Activated CD4-positive, alpha-beta T cell treated with anti-CD3 and anti-CD28 coated beads for 36 hours (primary cell): ENCODE results near the gene ATP7A. TPM values are rescaled to one million over a fixed set of nuclear protein-coding genes. Genes with fewer than 3 reads are reported as not detected.

Experiments used
- ATAC-seq: fragments of 200-7000 bp; cut with Tn5 transposase; one replicate; pipeline ENCODE4 v1.10.0; 2021; ENCODE audit warnings: mild to moderate bottlenecking, moderate library complexity
- CTCF ChIA-PET: fragments of 350-600 bp; sonication (Branson Sonifier 250); formaldehyde crosslinking; loops from one replicate; lab custom pipeline; 2021; ENCODE audit warnings: antibody characterized with exemption; lab: Charles Lee
- POLR2A ChIA-PET: fragments of 350-600 bp; sonication (Branson Sonifier 250); formaldehyde crosslinking; loops from one replicate; lab custom pipeline; 2021; ENCODE audit warnings: antibody characterized with exemption, inconsistent platforms; lab: Charles Lee
- DNase-seq: peaks from one replicate; pipeline ENCODE4 v3.0.0-alpha.2; 2020
- H3K27ac Mint-ChIP-seq: one replicate; pipeline ENCODE4 v1.8.0; 2021; ENCODE audit warnings: mixed read lengths
- H3K27me3 Mint-ChIP-seq: one replicate; pipeline ENCODE4 v1.8.0; 2021; ENCODE audit warnings: mixed read lengths
- H3K36me3 Mint-ChIP-seq: one replicate; pipeline ENCODE4 v1.8.0; 2021; ENCODE audit warnings: low read depth, mixed read lengths
- H3K4me1 Mint-ChIP-seq: one replicate; pipeline ENCODE4 v1.8.0; 2021; ENCODE audit warnings: mixed read lengths
- H3K4me3 Mint-ChIP-seq: one replicate; pipeline ENCODE4 v1.8.0; 2021; ENCODE audit warnings: mild to moderate bottlenecking, moderate library complexity, mixed read lengths
- H3K9me3 Mint-ChIP-seq: one replicate; pipeline ENCODE4 v1.8.0; 2021; ENCODE audit warnings: low read depth, mixed read lengths
- intact Hi-C, 2 experiments: fragments of 100-400 bp; cut with DNase I in 1 of 2; cut with micrococcal nuclease in 1 of 2; formaldehyde crosslinking; loops; one replicate each; pipeline versions ENCODE4 v1.14.2 to v1.15.1; 2022 to 2024; cut with DNase I, micrococcal nuclease
- total RNA-seq, 2 experiments: library from RNA; stranded (reverse); gene quantifications; one replicate each; pipeline ENCODE4 v1.2.3, GENCODE V29; 2021

Gene ATP7A
- total RNA-seq, 2 experiments from 2014 or later = 9.5 to 9.7 TPM

GRCh38 chrX:77945910-77946545 is 35.5 kb downstream of the ATP7A start:
- Mint-ChIP-seq H3K9me3 (no peaks in the 10 kb centered on the region), H3K36me3 (peaks cover 1% of the 10 kb centered on the region), H3K27ac (no peak overlapping the region), H3K4me3 (no peak overlapping the region), H3K4me1 (peaks cover 8% of the 10 kb centered on the region), H3K27me3 (no peaks in the 10 kb centered on the region)
- CTCF ChIA-PET = no interaction called here
- intact Hi-C loops = no loop called here
- ATAC-seq (no peak), DNase-seq (no peak)
- POLR2A ChIA-PET = no interaction called here

DNA sequence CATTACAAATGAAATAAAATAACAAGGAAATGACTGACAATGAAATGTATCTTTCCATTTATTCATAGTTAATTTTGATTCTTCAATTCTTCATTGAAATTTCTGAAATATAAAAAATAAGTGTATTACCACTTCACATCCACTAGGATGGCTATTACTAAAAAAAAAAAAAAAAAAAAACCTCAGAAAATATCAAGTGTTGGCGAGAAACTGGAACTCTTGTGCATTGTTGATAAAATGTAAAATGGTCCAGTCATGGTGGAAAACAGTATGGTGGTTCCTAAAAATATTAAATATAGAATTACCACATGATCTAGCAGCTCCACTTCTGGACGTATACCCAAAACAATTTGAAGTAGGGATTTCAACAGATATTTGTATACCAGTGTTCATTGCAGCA is 36.1 kb downstream of the ATP7A start:
- H3K4me3 Mint-ChIP-seq = no peak overlapping the region
- H3K27me3 Mint-ChIP-seq = no peaks in the 10 kb centered on the region
- no peaks in the 10 kb centered on the region for H3K9me3 Mint-ChIP-seq
- DNase-seq (no peak), ATAC-seq (no peak)
- CTCF ChIA-PET = interaction anchor here (0.6 kb wide), 1 partner anchor 36 kb away, joined by 4 read pairs; no protein-coding TSS in a partner anchor
- peaks cover 8% of the 10 kb centered on the region for H3K4me1 Mint-ChIP-seq
- POLR2A ChIA-PET = no interaction called here
- H3K36me3 Mint-ChIP-seq = peaks cover 1% of the 10 kb centered on the region
- H3K27ac Mint-ChIP-seq = no peak overlapping the region
- intact Hi-C loops = no loop called here

GRCh38 chrX:77949840-77950239 is 39.3 kb downstream of the ATP7A start:
- Mint-ChIP-seq H3K27ac (no peak overlapping the region), H3K4me1 (peaks cover 6% of the 10 kb centered on the region), H3K27me3 (no peaks in the 10 kb centered on the region), H3K4me3 (no peak overlapping the region), H3K36me3 (no peaks in the 10 kb centered on the region), H3K9me3 (no peaks in the 10 kb centered on the region)
- ChIA-PET POLR2A (no interaction called here), CTCF (interaction anchor here (0.6 kb wide), 1 partner anchor 170 kb away, joined by 3 read pairs; no protein-coding TSS in a partner anchor)
- DNase-seq = no peak
- intact Hi-C loops = no loop called here
- no peak for ATAC-seq

DNA sequence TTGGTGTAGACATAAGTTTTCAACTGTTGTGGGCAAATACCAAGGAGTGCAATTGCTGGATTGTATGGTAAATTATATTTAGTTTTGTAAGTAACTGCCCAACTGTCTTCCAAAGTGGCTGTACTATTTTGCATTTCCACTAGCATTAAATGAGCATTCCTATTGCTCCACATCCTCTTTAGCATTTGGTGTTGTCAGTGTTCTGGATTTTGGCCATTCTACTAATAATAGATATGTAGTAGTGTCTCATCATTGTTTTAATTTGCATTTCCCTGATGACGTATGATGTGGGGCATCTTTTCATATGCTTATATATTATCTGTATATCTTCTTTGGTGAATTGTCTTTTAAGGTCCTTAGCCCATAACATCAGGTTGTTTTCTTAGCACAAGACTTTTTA is 41.7 kb downstream of the ATP7A start:
- no peak for DNase-seq
- Mint-ChIP-seq H3K4me1 (peaks cover 11% of the 10 kb centered on the region), H3K27ac (no peak overlapping the region), H3K36me3 (no peaks in the 10 kb centered on the region), H3K9me3 (no peaks in the 10 kb centered on the region), H3K27me3 (no peaks in the 10 kb centered on the region), H3K4me3 (no peak overlapping the region)
- POLR2A ChIA-PET = no interaction called here
- intact Hi-C loops = no loop called here
- no peak for ATAC-seq
- CTCF ChIA-PET = no interaction called here

GRCh38 chrX:77953302-77953701 is 42.8 kb downstream of the ATP7A start:
- intact Hi-C loops = no loop called here
- H3K27ac Mint-ChIP-seq = no peak overlapping the region
- DNase-seq (no peak), ATAC-seq (no peak)
- CTCF ChIA-PET = no interaction called here
- H3K27me3 Mint-ChIP-seq = no peaks in the 10 kb centered on the region
- H3K9me3 Mint-ChIP-seq = no peaks in the 10 kb centered on the region
- POLR2A ChIA-PET = no interaction called here
- peaks cover 3% of the 10 kb centered on the region for H3K36me3 Mint-ChIP-seq
- no peak overlapping the region for H3K4me3 Mint-ChIP-seq
- H3K4me1 Mint-ChIP-seq = peaks cover 18% of the 10 kb centered on the region

DNA sequence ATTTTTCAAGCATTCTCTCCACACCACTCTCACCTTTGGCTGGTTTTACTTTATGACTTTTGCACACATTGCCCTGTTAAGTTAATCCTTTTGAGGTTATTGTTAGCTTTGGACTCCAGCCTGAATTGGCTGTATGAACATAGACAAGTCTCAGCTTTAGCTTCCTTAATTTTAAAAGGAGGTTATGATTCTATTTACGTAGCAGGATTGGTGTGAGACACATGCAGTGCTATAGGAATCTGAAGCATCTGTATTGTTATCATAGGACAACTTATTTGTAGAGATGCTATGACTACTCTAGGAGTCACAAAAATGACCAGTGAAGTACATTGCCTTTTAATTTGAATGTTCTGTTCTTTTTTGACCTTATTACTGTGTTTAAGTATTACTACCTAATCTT is 43.2 kb downstream of the ATP7A start:
- CTCF ChIA-PET = no interaction called here
- POLR2A ChIA-PET = no interaction called here
- DNase-seq = no peak

DNA sequence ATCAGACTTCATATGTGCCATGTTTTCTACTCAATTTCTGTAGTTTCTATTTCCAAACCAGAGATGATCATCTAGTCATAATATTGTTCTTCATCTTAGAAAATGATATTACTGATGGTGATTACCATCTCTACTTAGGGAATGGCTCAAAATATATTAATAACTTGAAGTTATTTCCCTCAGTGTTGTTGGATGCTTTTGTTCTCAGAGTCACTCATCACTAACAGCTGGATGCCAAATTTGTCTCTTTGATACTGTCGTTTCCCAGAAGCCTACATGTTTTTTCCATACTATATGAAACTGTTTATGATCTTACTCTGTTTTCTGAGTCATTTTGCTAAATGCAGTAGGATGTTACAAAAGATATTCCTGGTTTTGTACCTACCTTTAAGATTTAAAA is 50.1 kb downstream of the ATP7A start:
- intact Hi-C loops = loop anchor here (1.0 to 5.0 kb wide), 8 partner anchors 50 to 1197 kb away; partner anchors contain the start of genes ATP7A (in 2 of the 2), COX7B (in 1 of the 2), MAGT1 (in 1 of the 2) and PGK1 (in 1 of the 2)
- Mint-ChIP-seq H3K4me3 (peak overlapping the region; percentile 68), H3K27me3 (no peaks in the 10 kb centered on the region), H3K9me3 (no peaks in the 10 kb centered on the region), H3K4me1 (peaks cover 48% of the 10 kb centered on the region), H3K36me3 (peaks cover 3% of the 10 kb centered on the region), H3K27ac (peak overlapping the region; percentile 92)
- DNase-seq (no peak), ATAC-seq (peak; percentile 68)
- ChIA-PET POLR2A (no interaction called here), CTCF (interaction anchor here (1.0 kb wide), 1 partner anchor 16 kb away, joined by 3 read pairs; no protein-coding TSS in a partner anchor)

More for the DNA sequence above, 43.2 kb downstream of the ATP7A start:
- Mint-ChIP-seq H3K4me1 (peaks cover 18% of the 10 kb centered on the region), H3K36me3 (peaks cover 3% of the 10 kb centered on the region), H3K4me3 (no peak overlapping the region), H3K9me3 (no peaks in the 10 kb centered on the region), H3K27me3 (no peaks in the 10 kb centered on the region), H3K27ac (no peak overlapping the region)
- no peak for ATAC-seq
- intact Hi-C loops = no loop called here

DNA sequence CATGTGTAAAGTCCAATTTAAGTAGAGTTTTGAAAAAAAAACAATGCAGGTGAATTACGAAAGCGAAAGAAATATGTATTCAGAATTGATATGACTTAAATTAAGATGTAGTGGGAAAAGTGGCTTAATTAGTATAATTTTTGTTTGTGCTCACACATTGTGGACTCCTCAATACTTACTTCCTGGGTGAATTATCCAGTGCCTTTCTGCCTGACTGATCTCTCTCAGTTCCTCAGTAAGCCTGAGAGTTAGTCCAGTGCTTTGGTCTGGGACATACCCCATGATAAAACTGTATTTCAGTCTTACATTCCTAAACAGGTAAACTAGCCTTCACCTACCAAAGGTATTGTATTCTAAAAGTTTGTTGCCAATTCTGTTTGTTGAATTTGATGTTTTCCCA is 50.6 kb downstream of the ATP7A start:
- H3K4me3 Mint-ChIP-seq = peak overlapping the region; percentile 68
- intact Hi-C loops = loop anchor here (2.0 to 5.0 kb wide), 6 partner anchors 50 to 1196 kb away; partner anchors contain the start of genes ATP7A (in 1 of the 2), COX7B (in 1 of the 2), MAGT1 (in 1 of the 2) and PGK1 (in 1 of the 2)
- CTCF ChIA-PET = interaction anchor here (1.0 kb wide), 1 partner anchor 15 kb away, joined by 3 read pairs; no protein-coding TSS in a partner anchor
- no peaks in the 10 kb centered on the region for H3K27me3 Mint-ChIP-seq
- H3K36me3 Mint-ChIP-seq = peaks cover 3% of the 10 kb centered on the region
- DNase-seq = no peak
- no peaks in the 10 kb centered on the region for H3K9me3 Mint-ChIP-seq
- peaks cover 46% of the 10 kb centered on the region for H3K4me1 Mint-ChIP-seq
- POLR2A ChIA-PET = no interaction called here
- ATAC-seq = peak; percentile 47
- H3K27ac Mint-ChIP-seq = peak overlapping the region; percentile 92

DNA sequence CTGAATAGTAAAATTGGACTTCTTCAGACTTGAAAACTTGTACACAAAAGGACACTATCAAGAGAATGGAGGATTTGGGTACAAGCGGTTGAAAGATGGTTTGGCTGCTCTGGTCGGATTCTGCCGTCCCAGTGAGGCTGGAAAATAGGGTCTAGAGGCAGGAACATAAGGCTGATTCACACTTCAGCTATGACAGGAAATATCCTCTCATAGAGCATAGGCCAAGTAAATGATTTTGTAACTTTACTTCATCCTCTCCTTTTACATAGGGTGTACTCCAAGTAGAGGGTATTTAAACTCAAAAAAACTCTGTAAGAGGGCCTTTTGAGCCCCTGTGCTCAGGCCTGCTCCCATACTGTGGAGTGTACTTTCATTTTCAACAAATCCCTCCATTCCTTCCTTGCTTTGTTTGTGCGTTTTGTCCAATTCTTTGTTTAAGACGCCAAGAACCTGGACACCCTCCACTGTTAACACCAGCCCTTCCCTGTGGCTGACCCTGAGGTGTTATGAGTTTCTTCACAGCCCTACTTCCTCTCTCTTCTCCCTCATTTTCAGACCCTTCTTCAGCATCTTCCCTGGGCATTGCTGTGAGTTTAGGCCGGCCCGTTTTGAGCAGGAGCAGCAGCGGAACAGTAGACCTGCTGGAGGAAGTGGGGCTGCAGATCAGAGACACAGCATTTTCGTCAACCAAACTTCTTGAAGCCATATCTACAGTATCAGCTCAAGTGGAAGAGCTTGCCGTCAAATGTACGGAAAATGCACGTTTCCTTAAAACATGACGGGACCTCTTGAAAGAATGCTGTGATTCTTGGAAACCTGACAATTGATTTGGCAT is 51.8 kb downstream of the ATP7A start:
- Mint-ChIP-seq H3K27ac (peak overlapping the region; percentile 92), H3K27me3 (no peaks in the 10 kb centered on the region), H3K4me3 (peak overlapping the region; percentile 68), H3K4me1 (peaks cover 47% of the 10 kb centered on the region), H3K9me3 (no peaks in the 10 kb centered on the region), H3K36me3 (peaks cover 3% of the 10 kb centered on the region)
- intact Hi-C loops = loop anchor here (5.0 kb wide), 3 partner anchors 65 to 1195 kb away; partner anchors contain the start of genes COX7B (in 1 of the 2), MAGT1 (in 1 of the 2) and PGK1 (in 1 of the 2)
- ATAC-seq (peak; percentile 54), DNase-seq (peak; percentile 16)
- POLR2A ChIA-PET = no interaction called here
- CTCF ChIA-PET = interaction anchor here (0.9 kb wide), 1 partner anchor 63 kb away, joined by 3 read pairs; the partner anchor contains the start of gene COX7B

DNA sequence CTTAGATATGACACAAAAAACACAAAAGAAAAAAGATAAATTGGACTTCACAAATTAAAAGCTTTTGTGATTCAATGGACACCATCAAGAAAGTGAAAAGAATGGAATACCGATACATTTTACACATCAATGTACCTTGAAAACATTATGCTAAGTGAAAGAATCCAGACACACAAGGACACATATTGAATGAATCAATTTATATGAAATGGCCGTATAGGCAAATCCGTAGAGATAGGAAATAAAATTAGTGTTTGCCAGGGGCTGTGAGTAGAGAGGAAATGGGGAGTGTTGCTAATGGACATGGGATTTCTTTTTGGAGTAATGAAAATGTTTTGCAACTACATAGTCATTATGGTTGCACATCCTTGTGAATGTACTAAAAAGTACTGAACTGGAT is 55.9 kb downstream of the ATP7A start:
- Mint-ChIP-seq H3K4me1 (peaks cover 23% of the 10 kb centered on the region), H3K27me3 (no peaks in the 10 kb centered on the region), H3K9me3 (no peaks in the 10 kb centered on the region), H3K36me3 (no peaks in the 10 kb centered on the region), H3K27ac (no peak overlapping the region), H3K4me3 (no peak overlapping the region)
- ChIA-PET CTCF (no interaction called here), POLR2A (no interaction called here)
- no peak for ATAC-seq
- intact Hi-C loops = no loop called here
- no peak for DNase-seq

GRCh38 chrX:77967631-77968030 is 57.1 kb downstream of the ATP7A start:
- H3K36me3 Mint-ChIP-seq = no peaks in the 10 kb centered on the region
- ChIA-PET CTCF (no interaction called here), POLR2A (interaction anchor here (0.6 kb wide), 1 partner anchor 66 kb away, joined by 5 read pairs; no protein-coding TSS in a partner anchor)
- H3K9me3 Mint-ChIP-seq = no peaks in the 10 kb centered on the region
- no peak overlapping the region for H3K4me3 Mint-ChIP-seq
- ATAC-seq (no peak), DNase-seq (no peak)
- H3K27me3 Mint-ChIP-seq = no peaks in the 10 kb centered on the region
- intact Hi-C loops = no loop called here
- H3K27ac Mint-ChIP-seq = no peak overlapping the region
- peaks cover 13% of the 10 kb centered on the region for H3K4me1 Mint-ChIP-seq
